Gastroesophageal sphincter (tissue), 4 donors: ENCODE results near the gene AKT3. TPM values are rescaled to one million over a fixed set of nuclear protein-coding genes. Genes with fewer than 3 reads are reported as not detected.

ENCODE experiments used
- ATAC-seq: fragments of 150-250 bp; one replicate; pipeline ENCODE4 v1.9.1; 2016; ENCODE audit warnings: mild to moderate bottlenecking, moderate library complexity
- H3K27ac ChIP-seq, 4 donors: fragments of 200-600 bp; sonication (generic) in 3 of 4; 1 replicate in 3 of 4; 2 replicates in 1 of 4; pipeline ENCODE4 v1.5.1; 2016 to 2019
- H3K27me3 ChIP-seq: fragments of 200-600 bp; sonication (generic); one replicate; pipeline ENCODE4 v1.5.1; 2019
- H3K36me3 ChIP-seq, 2 donors: fragments of 200-600 bp; sonication (generic); one replicate each; pipeline ENCODE4 v1.5.1; 2019; ENCODE audit warnings: control low read depth in 1 of 2
- H3K4me1 ChIP-seq, 3 donors: fragments of 200-600 bp; sonication (generic); 1 replicate in 2 of 3; 2 replicates in 1 of 3; pipeline ENCODE4 v1.5.1; 2016 to 2019; ENCODE audit warnings: control low read depth in 2 of 3
- H3K4me3 ChIP-seq, 2 donors: fragments of 200-600 bp; sonication (generic); one replicate each; pipeline ENCODE4 v1.5.1; 2019; ENCODE audit warnings: mild to moderate bottlenecking in 1 of 2, moderate library complexity in 1 of 2
- H3K9me3 ChIP-seq, 3 donors: fragments of 200-600 bp; sonication (generic); one replicate each; pipeline ENCODE4 v1.5.1; 2017 to 2019; ENCODE audit warnings: control low read depth in 2 of 3
- CTCF ChIP-seq, 4 experiments: fragments of 200-600 bp in 2 of 4; fragments of 450-650 bp in 2 of 4; sonication (generic) in 1 of 4; IDR thresholded peaks; one replicate each; pipeline ENCODE4 v1.5.1; 2017 to 2019; ENCODE audit warnings: antibody characterized with exemption in 4 of 4, mild to moderate bottlenecking in 2 of 4, moderate library complexity in 2 of 4
- EP300 ChIP-seq: sonication (generic); formaldehyde crosslinking; IDR thresholded peaks from one replicate; pipeline ENCODE4 v1.6.1; 2017; ENCODE audit warnings: antibody characterized with exemption, mild to moderate bottlenecking
- POLR2A ChIP-seq, 2 donors: fragments of 450-650 bp; IDR thresholded peaks; one replicate each; pipeline ENCODE4 v1.6.1; 2017; ENCODE audit warnings: antibody characterized with exemption in 2 of 2, mild to moderate bottlenecking in 2 of 2, moderate library complexity in 1 of 2
- POLR2AphosphoS5 ChIP-seq: sonication (generic); formaldehyde crosslinking; IDR thresholded peaks from one replicate; pipeline ENCODE4 v1.6.1; 2017; ENCODE audit warnings: antibody characterized with exemption
- WGBS, 2 donors: methylation state at CpG; one replicate each; pipeline ENCODE4 v1.1.5; 2018; ENCODE audit warnings: low coverage in 1 of 2; 5-methylcytosine and 5-hydroxymethylcytosine counted together
- total RNA-seq, 4 donors: library from RNA; depleted of rRNA; stranded (reverse); fragments of >200 nt; gene quantifications; one replicate each; pipeline ENCODE4 v1.1.0, GENCODE V29; 2016

The AKT3 gene
- total RNA-seq, 4 donors from 2014 or later, result 72.8 to 102 (median 89.3) TPM

GRCh38 chr1:243489681-243490546 is 360.1 kb downstream of the AKT3 start:
- Histone ChIP-seq H3K27me3 (no peaks in the 10 kb centered on the region), H3K36me3 (peaks cover 0 to 18% of the 10 kb centered on the region in 2 donors), H3K4me1 (peaks cover 0 to 46% (median 2%) of the 10 kb centered on the region in 3 donors), H3K27ac (peak overlapping the region in 2 of 4 donors; percentile 62 to 66), H3K4me3 (no peak overlapping the region), H3K9me3 (no peaks in the 10 kb centered on the region)
- WGBS, 2 donors, result 56 to 82% methylated on average over 3 to 12 of the region's 21 CpGs
- TF ChIP-seq CTCF (IDR thresholded peaks at IDR 0.05) (no peak), POLR2A (IDR thresholded peaks at IDR 0.05) (no peak), POLR2AphosphoS5 (no peak), EP300 (no peak)
- no peak for ATAC-seq

GRCh38 chr1:243489158-243489527 is 360.9 kb downstream of the AKT3 start:
- TF ChIP-seq POLR2AphosphoS5, result no peak
- TF ChIP-seq POLR2A (IDR thresholded peaks at IDR 0.05), result no peak
- TF ChIP-seq EP300, result no peak
- TF ChIP-seq CTCF (IDR thresholded peaks at IDR 0.05), result no peak
- ATAC-seq, result no peak
- Histone ChIP-seq H3K36me3 (peaks cover 0 to 18% of the 10 kb centered on the region in 2 donors), H3K27ac (peak overlapping the region in 1 of 4 donors; percentile 25), H3K9me3 (no peaks in the 10 kb centered on the region), H3K27me3 (no peaks in the 10 kb centered on the region), H3K4me3 (no peak overlapping the region), H3K4me1 (peaks cover 0 to 44% (median 2%) of the 10 kb centered on the region in 3 donors)
- WGBS, 2 donors, result 70 to 97% methylated on average over 2 to 14 of the region's 24 CpGs

- ATAC-seq, result no peak
- no peaks in the 10 kb centered on the region for H3K9me3 ChIP-seq
- peak overlapping the region in 2 of 4 donors; percentile 4 to 25 for H3K27ac ChIP-seq
- peaks cover 0 to 42% (median 2%) of the 10 kb centered on the region in 3 donors for H3K4me1 ChIP-seq
- H3K36me3 ChIP-seq, result peaks cover 0 to 18% of the 10 kb centered on the region in 2 donors
- H3K27me3 ChIP-seq, result no peaks in the 10 kb centered on the region
- TF ChIP-seq POLR2A (IDR thresholded peaks at IDR 0.05), result no peak
- no peak for TF ChIP-seq POLR2AphosphoS5
- TF ChIP-seq EP300, result no peak
- no peak for TF ChIP-seq CTCF (IDR thresholded peaks at IDR 0.05)
- 76 to 80% methylated on average over 1 to 11 of the region's 20 CpGs for WGBS, 2 donors
- H3K4me3 ChIP-seq, result no peak overlapping the region
These were observed 361.4 kb downstream of the AKT3 start for GRCh38 chr1:243488459-243489157.

- Histone ChIP-seq H3K9me3 (no peaks in the 10 kb centered on the region), H3K27me3 (no peaks in the 10 kb centered on the region), H3K36me3 (peaks cover 0 to 18% of the 10 kb centered on the region in 2 donors), H3K27ac (peak overlapping the region in 1 of 4 donors; percentile 25), H3K4me3 (peak overlapping the region in 1 of 2 donors; percentile 25), H3K4me1 (peaks cover 0 to 45% (median 9%) of the 10 kb centered on the region in 3 donors)
- TF ChIP-seq CTCF (IDR thresholded peaks at IDR 0.05) (no peak), POLR2A (IDR thresholded peaks at IDR 0.05) (no peak), POLR2AphosphoS5 (no peak), EP300 (no peak)
- no peak for ATAC-seq
- WGBS, 2 donors, result 59 to 92% methylated on average over 5 to 10 of the region's 40 CpGs
These were observed 362.3 kb downstream of the AKT3 start for GRCh38 chr1:243487649-243488227.
